ENCODE results near the gene POLD4. TPM values are rescaled to one million over a fixed set of nuclear protein-coding genes. Genes with fewer than 3 reads are reported as not detected.

The POLD4 gene
- total RNA-seq, 4 donors from 2014 or later = 29.2 to 127 (median 113) TPM

DNA sequence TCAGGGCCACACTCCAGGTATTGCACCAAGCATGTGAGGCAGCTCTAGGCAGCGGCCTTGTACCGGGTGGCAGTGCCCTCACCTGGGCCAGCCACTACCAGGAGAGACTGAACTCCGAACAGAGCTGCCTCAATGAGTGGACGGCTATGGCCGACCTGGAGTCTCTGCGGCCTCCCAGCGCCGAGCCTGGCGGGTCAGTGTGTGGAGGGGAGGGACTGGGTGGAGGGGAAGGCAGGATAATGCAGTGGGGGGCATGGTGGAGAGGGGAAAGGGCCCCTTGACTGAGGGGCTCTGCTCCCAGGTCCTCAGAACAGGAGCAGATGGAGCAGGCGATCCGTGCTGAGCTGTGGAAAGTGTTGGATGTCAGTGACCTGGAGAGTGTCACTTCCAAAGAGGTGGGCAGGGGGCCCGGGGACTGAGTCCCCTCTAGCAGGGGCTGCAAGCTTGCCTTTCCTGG is 45.8 kb downstream of the POLD4 start:
- TF ChIP-seq, protein P1, sequence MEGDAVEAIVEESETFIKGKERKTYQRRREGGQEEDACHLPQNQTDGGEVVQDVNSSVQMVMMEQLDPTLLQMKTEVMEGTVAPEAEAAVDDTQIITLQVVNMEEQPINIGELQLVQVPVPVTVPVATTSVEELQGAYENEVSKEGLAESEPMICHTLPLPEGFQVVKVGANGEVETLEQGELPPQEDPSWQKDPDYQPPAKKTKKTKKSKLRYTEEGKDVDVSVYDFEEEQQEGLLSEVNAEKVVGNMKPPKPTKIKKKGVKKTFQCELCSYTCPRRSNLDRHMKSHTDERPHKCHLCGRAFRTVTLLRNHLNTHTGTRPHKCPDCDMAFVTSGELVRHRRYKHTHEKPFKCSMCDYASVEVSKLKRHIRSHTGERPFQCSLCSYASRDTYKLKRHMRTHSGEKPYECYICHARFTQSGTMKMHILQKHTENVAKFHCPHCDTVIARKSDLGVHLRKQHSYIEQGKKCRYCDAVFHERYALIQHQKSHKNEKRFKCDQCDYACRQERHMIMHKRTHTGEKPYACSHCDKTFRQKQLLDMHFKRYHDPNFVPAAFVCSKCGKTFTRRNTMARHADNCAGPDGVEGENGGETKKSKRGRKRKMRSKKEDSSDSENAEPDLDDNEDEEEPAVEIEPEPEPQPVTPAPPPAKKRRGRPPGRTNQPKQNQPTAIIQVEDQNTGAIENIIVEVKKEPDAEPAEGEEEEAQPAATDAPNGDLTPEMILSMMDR (IDR thresholded peaks at IDR 0.05; ENCODE audit: low read depth) = no peak

- TF ChIP-seq, protein P1 (IDR thresholded peaks at IDR 0.05; ENCODE audit: low read depth) = no peak
These were observed 46.4 kb downstream of the POLD4 start for GRCh38 chr11:67306769-67307544.

DNA sequence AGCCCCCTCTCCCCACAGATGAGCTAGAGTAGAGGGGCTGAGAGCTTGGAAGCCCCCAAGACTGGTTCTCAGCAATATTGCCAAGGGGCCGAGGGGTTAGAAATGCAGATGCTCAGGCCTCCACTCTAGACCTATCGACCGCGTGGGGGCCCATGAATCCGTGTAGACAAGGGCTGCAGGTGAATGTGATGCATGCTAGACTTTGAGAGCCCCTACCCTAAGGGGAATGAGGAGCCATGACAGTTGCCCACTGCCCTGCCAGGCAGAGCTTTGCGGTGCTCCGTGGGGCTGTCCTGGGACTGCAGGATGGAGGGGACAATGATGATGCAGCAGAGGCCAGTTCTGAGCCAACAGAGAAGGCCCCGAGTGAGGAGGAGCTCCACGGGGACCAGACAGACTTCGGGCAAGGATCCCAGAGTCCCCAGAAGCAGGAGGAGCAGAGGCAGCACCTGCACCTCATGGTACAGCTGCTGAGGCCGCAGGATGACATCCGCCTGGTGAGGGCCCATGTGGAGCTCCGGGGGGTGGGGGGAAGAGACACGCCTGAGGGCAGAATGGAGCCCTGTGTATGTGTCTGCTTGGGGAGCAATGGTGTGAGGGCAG is 48.7 kb downstream of the POLD4 start:
- TF ChIP-seq, protein P1 (IDR thresholded peaks at IDR 0.05; ENCODE audit: low read depth) = no peak

DNA sequence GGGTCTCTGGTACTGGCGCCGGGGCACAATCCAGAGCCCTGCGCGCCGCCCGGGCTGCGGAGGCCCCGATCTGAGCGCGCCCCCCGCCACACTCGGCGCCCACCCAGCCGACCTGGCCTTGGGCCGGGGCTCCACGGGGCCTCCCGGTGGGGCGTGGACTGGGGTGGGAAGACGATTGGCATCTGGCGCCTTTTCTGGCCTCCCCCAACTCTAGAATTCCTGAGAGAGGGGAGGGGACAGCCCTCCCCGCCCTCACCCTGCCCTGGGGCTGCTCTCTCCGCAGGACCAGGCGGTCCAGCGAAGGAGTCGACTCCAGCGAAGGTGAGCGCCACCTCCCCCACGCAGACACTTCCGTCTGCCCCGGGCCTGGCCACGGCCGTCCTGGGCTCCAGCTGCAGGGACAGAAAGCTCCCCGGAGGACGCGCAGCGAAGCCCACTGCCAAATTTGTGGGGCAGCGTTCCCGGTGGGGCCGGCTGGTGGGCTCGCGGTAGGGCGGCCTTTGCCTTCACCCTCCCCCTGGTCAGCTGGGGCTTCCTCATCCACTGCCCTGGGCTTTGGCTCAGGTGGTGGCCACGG is 49.4 kb downstream of the POLD4 start:
- TF ChIP-seq, protein P1 (IDR thresholded peaks at IDR 0.05; ENCODE audit: low read depth) = no peak

DNA sequence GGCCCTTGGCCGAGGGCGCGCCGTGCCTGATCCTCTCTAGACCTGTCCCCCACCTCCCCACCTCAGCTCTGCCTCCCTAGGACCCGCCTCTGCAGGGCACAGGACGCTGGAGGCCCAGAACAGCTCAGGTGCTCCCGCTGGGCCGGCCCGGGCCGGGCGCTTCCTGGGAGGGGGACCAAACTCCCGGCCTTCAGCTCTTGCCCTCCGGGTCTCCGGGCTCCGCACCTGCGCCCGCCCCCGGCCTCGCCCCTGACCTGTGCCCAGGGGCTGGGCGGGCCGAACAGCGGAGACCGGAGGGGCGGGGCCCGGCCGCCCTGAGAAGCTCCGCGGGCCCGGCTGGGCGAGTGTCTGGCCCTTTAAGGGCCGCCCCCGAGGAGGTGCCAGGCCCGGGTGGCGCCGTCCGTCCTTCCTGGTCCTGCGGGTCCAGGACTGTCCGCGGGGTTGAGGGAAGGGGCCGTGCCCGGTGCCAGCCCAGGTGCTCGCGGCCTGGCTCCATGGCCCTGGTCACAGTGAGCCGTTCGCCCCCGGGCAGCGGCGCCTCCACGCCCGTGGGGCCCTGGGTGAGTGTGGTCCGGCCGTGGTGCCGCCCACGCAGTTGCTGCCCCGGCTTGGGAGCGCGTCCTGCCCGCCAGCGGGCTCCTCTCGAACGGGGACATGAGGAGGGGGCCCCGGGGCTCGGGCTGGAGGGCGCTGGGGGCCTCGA is 50.1 kb downstream of the POLD4 start, which contains the start of gene SSH3:
Gene SSH3 (plus strand): TSS at position 399 of the 703 bp plus-strand sequence. CDS start 96 bp downstream, at position 495.
- TF ChIP-seq, protein P1 (IDR thresholded peaks at IDR 0.05; ENCODE audit: low read depth) = no peak

- TF ChIP-seq, protein P1 (IDR thresholded peaks at IDR 0.05; ENCODE audit: low read depth) = no peak
These were observed 50.7 kb downstream of the POLD4 start for GRCh38 chr11:67302571-67303131.

All from subcutaneous adipose tissue (tissue), 4 donors.